ENCODE results near the gene CCDC187. TPM values are rescaled to one million over a fixed set of nuclear protein-coding genes. Genes with fewer than 3 reads are reported as not detected.

The CCDC187 gene
- total RNA-seq, 4 donors from 2014 or later, result 0.20 TPM; not detected in 3

DNA sequence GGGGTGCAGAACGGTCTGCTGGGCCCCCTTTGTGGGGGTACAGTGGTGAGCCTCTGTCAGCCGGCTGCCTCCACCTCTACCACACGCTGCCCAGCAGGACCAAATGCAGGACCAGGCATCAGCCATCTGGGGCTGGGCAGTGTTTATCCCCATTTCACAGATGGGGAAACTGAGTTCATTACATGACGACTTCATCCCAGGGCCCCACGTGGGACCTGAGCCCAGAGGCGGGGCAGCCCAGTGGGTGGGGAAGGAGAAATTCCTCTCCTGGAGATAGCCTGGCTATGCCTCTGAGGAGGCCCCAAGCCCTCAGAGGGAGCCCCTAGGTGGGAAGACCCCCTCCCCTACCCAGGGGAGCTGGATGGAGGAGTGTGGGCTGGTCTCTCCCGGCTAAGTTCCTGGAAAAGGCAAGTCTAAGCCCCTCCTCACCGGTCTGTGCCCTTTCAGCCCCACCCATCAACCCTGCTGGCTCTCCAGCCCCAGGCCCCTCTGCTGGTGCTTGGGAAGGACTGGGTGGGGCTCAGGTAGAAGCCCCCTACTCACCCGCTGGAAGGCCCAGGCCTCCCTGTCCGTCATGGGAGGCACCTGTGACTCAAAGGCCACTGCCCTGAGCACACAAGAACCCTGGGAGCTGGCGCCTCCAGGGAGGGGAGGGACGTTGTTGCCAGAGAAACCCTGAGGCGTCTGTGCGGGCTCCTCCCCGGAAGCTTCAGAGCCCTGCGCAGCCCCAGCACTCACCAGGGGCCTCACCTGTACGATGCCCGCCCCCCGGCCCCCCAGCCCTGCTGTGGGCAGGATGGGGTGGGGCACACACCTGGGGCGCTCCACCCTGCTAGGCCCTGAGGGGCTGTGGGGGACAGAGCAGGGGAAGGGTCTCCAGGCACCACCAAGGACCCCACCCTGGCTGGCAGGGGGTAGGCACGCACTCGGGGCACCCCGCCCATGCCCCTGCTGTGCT lies 7.4 kb upstream of the CCDC187 start:
- Histone ChIP-seq H3K4me3 (no peak overlapping the region), H3K9me3 (peaks cover 0 to 10% (median 0%) of the 10 kb centered on the region in 4 donors), H3K4me1 (no peaks in the 10 kb centered on the region), H3K36me3 (no peaks in the 10 kb centered on the region), H3K27ac (no peak overlapping the region), H3K27me3 (peaks cover 0 to 45% of the 10 kb centered on the region in 2 donors)
- no peak for TF ChIP-seq EP300 (IDR thresholded peaks at IDR 0.05)
- TF ChIP-seq, protein P1, sequence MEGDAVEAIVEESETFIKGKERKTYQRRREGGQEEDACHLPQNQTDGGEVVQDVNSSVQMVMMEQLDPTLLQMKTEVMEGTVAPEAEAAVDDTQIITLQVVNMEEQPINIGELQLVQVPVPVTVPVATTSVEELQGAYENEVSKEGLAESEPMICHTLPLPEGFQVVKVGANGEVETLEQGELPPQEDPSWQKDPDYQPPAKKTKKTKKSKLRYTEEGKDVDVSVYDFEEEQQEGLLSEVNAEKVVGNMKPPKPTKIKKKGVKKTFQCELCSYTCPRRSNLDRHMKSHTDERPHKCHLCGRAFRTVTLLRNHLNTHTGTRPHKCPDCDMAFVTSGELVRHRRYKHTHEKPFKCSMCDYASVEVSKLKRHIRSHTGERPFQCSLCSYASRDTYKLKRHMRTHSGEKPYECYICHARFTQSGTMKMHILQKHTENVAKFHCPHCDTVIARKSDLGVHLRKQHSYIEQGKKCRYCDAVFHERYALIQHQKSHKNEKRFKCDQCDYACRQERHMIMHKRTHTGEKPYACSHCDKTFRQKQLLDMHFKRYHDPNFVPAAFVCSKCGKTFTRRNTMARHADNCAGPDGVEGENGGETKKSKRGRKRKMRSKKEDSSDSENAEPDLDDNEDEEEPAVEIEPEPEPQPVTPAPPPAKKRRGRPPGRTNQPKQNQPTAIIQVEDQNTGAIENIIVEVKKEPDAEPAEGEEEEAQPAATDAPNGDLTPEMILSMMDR (IDR thresholded peaks at IDR 0.05), result no peak
- TF ChIP-seq POLR2A (IDR thresholded peaks at IDR 0.05), result no peak
- no peak for DNase-seq (ENCODE audit: low spot score in 2 of 2)
- WGBS, 2 donors, result 49 to 61% methylated on average over 17 to 21 of the region's 23 CpGs

DNA sequence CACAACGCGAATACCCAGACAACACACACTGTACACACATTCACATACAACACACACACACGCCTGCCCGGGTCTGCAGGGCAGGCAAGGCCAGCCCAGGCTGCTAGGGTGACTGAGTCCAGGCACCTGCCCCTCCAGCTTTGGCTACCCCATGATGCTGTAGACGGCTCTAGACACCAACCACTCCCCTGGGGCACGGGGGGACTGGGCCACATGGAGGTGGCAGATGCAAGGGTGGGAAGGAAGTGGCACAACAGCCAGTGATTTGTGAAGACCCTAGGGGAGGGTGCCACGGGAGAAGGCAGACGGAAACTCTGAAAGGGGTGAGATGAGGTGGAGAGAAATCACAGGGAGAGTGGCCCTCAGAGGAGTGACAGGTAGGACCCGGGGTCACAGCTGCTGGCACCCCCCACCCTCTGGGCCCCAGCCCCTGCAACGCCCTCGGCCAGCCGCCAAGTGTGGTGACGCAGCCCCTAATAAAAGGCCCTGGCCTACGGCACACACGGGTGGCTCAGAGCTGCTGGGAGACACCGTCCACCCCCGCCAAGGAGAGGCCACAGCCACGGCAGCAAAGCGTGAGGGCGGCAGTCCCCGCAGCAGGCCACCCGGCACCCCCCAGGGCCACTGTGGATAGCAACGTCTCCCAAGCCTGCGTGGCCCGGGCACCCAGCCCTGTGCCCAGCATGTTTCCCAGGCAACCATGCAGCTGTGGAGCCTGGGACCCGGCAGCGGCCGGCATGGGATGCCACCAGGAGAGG lies 6.6 kb upstream of the CCDC187 start:
- H3K4me3 ChIP-seq, result no peak overlapping the region
- H3K4me1 ChIP-seq, result no peaks in the 10 kb centered on the region
- TF ChIP-seq POLR2A (IDR thresholded peaks at IDR 0.05) (no peak), EP300 (IDR thresholded peaks at IDR 0.05) (no peak)
- TF ChIP-seq, protein P1 (IDR thresholded peaks at IDR 0.05), result no peak
- peaks cover 0 to 45% of the 10 kb centered on the region in 2 donors for H3K27me3 ChIP-seq
- H3K36me3 ChIP-seq, result no peaks in the 10 kb centered on the region
- peaks cover 0 to 10% (median 0%) of the 10 kb centered on the region in 4 donors for H3K9me3 ChIP-seq
- DNase-seq (ENCODE audit: low spot score in 2 of 2), result no peak
- 44 to 58% methylated on average over 13 to 18 of the region's 28 CpGs for WGBS, 2 donors
- no peak overlapping the region for H3K27ac ChIP-seq

DNA sequence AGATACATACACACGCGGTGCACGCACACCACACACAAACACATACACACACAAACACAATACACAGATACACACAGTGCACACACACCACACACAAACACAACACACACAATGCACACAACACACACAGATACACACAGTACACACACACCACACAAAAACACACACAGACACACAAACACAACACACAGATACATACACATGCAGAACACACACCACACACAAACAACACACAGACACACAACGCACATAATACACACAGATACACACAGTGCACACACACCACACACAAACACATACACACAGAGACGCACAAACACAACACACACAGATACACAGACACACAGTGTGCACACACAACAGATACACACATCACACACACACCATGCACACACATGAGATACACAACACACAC lies 5.9 kb upstream of the CCDC187 start:
- Histone ChIP-seq H3K27ac (no peak overlapping the region), H3K9me3 (peaks cover 0 to 5% (median 0%) of the 10 kb centered on the region in 4 donors), H3K27me3 (peaks cover 0 to 45% of the 10 kb centered on the region in 2 donors), H3K4me1 (no peaks in the 10 kb centered on the region), H3K4me3 (no peak overlapping the region), H3K36me3 (no peaks in the 10 kb centered on the region)
- DNase-seq (ENCODE audit: low spot score in 2 of 2), result no peak
- TF ChIP-seq EP300 (IDR thresholded peaks at IDR 0.05) (no peak), POLR2A (IDR thresholded peaks at IDR 0.05) (no peak)
- TF ChIP-seq, protein P1 (IDR thresholded peaks at IDR 0.05), result no peak
- WGBS, 2 donors, result 92 to 97% methylated on average over 5 of the region's 5 CpGs

DNA sequence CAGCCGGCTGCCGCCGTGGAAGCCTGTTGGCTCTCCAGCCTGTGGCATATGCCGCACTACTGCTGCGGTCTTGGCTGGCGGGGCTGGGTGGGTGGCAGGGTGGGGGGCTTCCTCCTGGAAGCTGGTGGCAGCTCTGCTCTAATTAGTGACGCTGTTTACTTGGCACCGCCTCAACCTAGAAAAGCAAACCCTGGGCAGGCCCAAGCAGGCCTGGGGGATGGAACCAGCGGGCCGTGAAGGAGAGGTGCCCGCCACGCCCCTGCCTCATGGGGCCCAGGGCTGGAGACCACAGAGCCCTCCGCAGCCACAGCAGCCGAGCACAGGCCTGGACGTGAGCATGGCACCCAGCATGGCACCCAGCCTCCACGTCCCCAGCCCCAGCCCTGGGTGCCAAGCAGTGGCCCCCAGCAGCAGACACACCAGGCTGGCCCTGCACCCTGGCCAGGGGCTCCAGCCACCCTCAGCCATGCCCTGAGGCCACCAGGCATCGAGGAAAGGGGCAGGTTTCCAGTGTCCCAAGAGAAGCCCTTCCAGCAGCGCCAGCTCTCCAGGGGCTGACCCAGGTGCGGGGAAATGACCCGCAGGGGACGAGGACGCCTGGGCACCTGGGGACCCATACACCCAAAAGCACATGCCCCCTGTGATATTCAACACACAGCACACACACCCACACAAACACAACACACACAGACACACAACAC lies 5.4 kb upstream of the CCDC187 start:
- H3K36me3 ChIP-seq, result no peaks in the 10 kb centered on the region
- 66 to 69% methylated on average over 9 to 19 of the region's 22 CpGs for WGBS, 2 donors
- DNase-seq (ENCODE audit: low spot score in 2 of 2), result no peak
- H3K27ac ChIP-seq, result no peak overlapping the region
- no peak overlapping the region for H3K4me3 ChIP-seq
- peaks cover 0 to 45% of the 10 kb centered on the region in 2 donors for H3K27me3 ChIP-seq
- H3K4me1 ChIP-seq, result no peaks in the 10 kb centered on the region
- H3K9me3 ChIP-seq, result no peaks in the 10 kb centered on the region
- TF ChIP-seq EP300 (IDR thresholded peaks at IDR 0.05), result no peak
- no peak for TF ChIP-seq POLR2A (IDR thresholded peaks at IDR 0.05)
- TF ChIP-seq, protein P1 (IDR thresholded peaks at IDR 0.05), result no peak

Measured in tibial nerve (tissue), 4 donors.